Activated gamma-delta T cell treated with Interleukin-2 at 50 U/mL for 16 hours (primary cell): ENCODE measurements around the gene COG3.

ENCODE experiments used
- DNase-seq: peaks from one replicate; pipeline ENCODE4 v3.0.0-alpha.2; 2020

Gene COG3

DNA sequence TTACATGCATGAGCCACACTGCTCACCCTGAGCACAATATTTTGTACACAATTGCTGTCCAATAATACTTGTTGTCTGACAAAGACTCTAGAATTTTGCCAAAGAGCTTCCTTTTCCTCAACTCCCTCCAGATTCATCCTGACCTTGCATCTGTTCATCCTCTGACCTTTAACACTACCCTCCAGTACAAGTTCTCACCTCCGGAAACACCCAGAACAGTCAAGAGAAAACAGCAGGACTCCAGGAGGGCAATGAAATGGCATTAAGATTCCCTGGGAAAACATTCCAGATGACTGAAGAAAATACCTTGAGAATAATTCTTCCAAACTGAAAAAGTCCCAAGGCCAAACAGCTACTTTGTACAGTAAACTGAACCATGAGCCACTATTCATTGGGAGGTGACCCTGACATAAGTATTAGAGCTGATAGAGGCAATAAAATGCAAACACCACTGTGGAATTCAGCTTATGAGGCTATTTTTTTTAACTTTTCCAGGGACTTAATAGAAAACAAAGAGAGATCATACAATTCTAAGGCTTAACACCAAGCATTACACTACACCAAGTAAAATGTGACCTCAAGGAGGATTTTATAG is 15.7 kb upstream of the COG3 start:
- DNase-seq: no peak

DNA sequence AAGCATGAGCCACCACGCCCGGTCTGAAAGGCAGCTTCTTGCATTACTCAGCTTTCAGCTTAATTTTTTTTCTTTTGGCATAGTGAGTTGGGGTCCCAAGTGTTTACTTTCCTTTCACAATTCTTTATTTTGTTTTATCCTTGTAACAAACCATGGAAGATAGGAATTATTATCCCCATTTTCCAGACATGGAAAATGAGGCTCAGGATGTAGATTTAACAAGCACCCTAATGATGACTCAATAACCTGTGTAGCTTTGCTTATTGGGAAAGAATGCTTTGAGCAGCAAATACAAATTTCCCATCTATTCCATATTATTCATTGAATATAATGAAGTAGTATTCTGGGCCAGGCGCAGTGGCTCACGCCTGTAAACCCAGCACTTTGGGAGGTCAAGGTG is 13.5 kb upstream of the COG3 start:
- no peak for DNase-seq

GRCh38 chr13:45454204-45454603 is 10.5 kb upstream of the COG3 start:
- no peak for DNase-seq

- DNase-seq: no peak
These were observed 8.4 kb upstream of the COG3 start for GRCh38 chr13:45456196-45456972.

GRCh38 chr13:45464141-45464686 is 525 bp upstream of the COG3 start:
- DNase-seq: no peak

DNA sequence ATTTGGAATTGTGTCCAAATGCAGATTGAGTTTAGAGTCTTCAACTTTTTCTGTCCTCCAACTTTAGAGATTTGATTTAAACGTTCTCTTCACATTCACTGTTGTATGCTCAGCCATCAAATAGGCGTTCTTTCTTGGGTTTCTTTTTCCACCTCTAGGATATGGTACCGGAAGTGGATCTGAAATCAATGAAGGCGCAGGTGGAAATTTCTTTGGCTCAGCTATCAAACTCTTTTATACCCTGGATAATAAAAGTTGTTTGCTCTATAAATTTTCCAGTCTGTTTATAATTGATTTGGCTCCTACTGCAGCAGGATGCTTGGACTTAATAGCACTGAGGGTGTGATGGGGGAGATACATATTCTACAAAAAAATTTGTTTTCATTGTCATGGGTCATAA is 1.6 kb downstream of the COG3 start:
- no peak for DNase-seq

GRCh38 chr13:45468635-45469034 is 3.9 kb downstream of the COG3 start:
- no peak for DNase-seq

DNA sequence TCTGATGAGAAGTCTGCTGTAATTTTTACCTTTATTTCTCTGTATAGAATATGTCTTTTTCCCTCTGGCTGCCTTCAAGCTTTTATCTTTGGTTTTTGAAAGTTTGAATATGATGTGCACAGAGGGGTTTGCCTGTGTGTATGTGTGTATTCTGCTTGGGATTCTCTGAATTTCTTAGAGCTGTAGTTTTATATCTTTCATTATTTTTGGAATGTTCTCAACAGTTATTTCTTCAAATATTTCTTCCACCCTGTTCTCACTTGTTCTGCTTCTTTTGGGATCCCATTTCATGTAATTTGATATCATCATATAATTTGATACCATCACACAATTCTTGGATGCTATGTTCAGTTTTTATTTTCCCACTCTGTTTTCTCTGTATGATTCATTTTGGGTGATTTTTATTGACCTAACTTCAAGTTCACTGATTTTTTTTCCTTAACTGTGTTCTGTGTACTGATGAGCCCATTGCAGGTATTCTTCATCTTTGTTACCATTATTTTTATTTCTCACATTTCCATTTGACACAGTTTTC is 7.5 kb downstream of the COG3 start:
- DNase-seq: no peak

DNA sequence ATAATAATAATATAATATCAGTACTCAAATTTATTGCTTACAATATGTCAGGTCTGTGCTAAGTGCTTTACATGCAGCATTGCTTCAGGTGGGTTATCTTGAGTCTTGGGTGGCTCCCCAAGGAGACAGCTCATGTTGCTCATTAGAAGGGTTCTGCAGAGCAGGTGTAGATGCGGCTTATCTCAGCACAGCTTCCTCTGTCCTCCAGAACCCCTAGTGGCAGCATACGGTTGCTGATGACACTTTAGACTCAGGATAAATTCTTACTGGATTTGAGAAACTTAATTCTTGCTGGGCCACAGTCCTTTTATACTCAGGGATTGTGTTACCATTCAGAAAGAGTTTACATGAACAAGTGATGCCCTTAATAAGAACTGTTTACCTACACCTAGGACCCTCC is 8.9 kb downstream of the COG3 start:
- peak; percentile 14 for DNase-seq

DNA sequence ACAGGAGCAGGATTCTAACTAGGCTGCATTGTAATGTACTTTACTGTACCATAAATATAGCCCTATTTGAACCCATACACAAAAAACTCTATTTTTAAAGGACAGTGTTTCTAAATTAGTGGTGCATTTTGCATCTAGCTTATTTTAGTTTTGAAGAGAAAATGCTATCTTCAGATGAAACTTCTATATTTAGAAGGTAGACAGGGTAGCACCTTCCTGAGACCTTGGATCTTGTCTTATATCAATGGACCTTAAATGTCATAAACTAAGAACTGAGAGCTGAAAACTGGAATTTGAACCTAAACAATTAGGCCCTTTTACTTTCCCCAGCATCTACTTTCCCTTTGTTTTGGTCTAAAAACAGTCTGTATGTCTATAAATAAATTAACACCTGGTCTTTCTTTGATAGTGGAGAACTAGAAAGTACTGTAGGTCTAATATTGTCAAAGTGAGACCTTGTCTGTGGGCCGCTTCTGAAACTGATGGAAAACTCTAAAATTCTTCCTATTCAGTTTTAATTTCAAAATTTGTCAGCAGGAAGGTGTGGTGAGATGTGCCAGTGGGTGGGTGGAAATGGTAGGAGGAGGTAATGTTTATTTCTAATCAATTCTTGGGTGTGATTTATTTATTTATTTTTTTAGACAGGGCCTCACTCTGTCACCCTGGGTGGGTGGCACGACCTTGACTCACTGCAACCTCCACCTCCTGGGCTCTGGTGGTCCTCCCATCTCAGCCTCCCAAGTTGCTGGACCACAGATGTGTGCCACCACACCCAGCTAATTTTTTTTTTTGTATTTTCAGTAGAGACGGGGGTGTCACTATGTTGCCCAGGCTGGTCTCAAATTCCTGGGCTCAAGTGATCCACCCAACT is 10.1 kb downstream of the COG3 start:
- DNase-seq: no peak

- no peak for DNase-seq
These were observed 14.9 kb downstream of the COG3 start for GRCh38 chr13:45479661-45480060.

DNA sequence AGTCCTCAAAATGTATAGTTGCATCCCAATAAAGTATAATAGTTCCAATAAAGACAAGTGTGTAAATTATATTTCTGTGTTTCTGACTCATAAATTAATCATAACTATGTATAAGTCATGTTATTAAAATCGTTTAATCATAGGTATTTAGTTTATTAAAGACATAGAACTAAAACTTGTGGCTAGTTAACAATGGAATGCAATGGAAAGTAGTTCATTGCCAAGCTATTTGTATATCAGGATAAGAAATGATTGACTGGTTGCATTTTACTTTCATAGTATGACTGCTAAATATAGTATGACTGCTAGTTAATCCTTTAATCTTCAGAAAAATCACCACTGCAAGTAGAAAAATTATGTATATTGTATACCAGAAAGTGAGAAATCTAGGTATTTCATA is 16.9 kb downstream of the COG3 start:
- no peak for DNase-seq

- DNase-seq: no peak
These were observed 17.9 kb downstream of the COG3 start for GRCh38 chr13:45482571-45483173.

DNA sequence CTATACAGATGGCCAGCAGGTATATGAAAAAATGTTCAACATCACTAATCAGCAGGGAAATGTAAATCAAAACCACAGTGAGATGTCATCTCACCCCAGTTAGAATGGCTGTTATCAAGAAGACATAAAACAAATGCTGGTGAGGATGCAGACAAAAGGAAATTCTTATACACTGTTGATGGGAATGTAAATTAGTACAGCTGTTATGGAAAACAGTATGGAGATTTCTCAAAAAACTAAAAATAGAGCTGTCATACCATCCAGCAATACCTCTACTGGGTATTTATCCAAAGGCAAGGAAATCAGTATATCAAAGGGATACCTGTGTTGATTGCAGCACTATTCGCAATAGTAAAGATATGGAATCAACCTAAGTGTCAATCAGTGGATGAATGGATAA is 22.9 kb downstream of the COG3 start:
- DNase-seq: no peak

DNA sequence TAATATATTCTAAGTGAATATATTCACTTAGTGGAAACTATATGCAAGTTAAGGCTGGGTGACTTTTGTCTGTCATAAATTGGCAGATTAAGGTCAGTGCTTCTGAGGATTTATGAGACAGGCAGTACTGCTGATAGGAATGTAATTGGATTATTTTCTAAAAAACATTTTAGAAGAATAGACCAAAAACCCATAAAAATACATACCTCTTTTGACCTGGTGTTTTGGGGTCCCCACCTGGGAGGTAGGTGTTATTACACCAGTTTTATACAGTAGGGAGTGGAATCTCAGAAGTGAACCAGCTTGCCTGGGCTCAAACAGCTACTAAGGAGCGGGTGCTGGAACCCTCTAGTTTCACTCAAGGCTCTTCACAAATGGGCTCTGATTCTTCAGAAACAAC is 25.3 kb downstream of the COG3 start:
- DNase-seq: peak; percentile 9

GRCh38 chr13:45492538-45492937 is 27.8 kb downstream of the COG3 start:
- no peak for DNase-seq

DNA sequence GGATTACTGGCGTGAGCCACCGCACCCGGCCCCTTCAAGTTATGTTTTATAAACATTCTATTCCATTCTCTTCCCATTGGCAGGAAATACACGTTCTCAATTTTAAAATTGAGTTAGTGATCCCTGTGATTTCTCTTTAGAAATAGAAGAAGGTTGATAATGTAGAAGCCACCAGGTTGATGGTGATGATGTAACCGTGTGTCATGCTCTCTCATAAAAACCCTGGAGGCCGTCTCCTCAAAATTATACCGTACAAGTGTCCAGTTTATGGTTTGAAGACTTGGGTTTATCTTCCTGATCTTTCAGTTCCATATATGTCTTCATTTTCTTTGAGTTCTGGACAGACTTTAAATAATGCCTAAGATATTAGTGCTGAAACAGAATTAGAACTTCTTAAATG is 32.2 kb downstream of the COG3 start:
- no peak for DNase-seq

DNA sequence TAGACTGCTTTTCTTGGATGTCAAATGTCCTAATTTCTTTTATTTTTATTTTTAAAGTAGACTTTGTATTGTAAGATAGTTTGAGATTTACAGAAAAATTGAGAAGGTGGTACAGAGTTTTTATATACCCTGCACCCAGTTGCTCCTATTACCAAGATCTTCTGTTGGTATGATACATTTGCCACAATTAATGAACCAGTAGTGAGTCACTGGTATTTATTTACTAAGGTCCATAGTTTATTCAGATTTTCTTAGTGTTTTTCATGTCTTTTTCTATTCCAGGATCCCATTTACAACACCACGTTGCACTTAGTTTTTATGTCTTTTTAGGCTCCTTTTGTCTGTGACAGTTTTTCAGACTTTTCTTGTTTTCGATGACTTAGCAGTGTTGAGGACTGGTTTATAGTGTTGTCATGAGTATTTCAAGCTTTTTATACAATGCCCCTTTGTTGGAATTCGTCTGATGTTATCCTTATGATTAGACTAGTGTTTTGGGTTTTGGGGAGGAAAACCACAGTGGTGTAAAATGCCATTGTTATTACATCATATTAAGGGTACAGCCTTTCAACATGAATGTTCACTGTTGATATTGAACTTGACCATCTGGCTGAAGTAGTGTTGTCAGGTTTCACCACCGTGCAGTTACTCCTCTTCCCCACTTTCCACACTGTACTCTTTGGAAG is 35.9 kb downstream of the COG3 start:
- DNase-seq: no peak

- DNase-seq: no peak
These were observed 36.4 kb downstream of the COG3 start for GRCh38 chr13:45501175-45501526.

DNA sequence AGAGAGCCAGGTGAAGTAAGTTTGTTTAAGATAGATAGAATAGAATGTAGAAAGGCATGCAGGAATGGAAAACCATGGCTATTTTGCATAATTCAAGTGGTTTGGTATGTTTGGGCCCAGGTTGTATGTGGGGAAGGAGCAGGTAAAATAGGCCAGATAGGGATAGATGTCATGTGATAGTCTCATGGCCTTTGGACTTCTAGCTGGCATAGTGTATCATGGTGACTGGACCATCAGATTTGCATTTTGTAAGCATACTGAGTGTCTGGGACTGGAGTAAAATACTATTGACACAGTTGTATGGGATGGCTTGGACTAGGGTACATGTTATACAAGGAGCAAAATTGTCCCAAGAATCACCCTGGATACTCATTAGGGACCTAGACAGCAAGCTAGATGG is 38.9 kb downstream of the COG3 start:
- no peak for DNase-seq

DNA sequence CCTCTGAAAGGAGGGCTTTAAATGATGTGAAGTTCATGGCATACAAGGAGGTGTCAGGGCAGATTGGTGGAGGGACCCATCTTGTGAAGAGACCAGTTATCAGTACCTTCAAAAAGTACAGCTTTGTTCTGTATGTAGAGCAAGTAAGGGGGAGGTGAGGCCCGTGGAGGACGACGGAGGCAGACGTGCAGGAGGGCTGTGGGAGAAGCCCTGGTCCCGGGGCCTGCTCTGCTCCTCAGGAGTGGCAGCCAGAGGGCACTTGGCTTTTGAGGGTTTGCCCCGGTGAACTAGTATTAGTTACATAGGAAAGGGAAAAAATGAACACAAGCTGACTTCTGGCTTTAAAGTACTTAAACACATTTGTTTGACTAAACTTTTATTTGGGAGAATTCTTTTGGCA is 42.1 kb downstream of the COG3 start:
- no peak for DNase-seq

- DNase-seq: no peak
These were observed 44.0 kb downstream of the COG3 start for GRCh38 chr13:45508776-45509175.
